ENCODE measurements around the gene CYP4F12.
A peak's percentile ranks its signal among the peaks of the same experiment; 100 is the strongest.

CYP4F12 gene

GRCh38 chr19:15671237-15671821 is 1.6 kb upstream of the CYP4F12 start:
- Histone ChIP-seq H2BK120ac (ENCODE audit: insufficient read depth, low read length, poor library complexity) (no peak overlapping the region), H2BK12ac (ENCODE audit: low read length) (no peak overlapping the region), H3K18ac (ENCODE audit: low read length) (no peak overlapping the region), H2AK5ac (ENCODE audit: low read length) (no peak overlapping the region), H3K4me3 (ENCODE audit: low read depth, low read length) (no peak overlapping the region), H2BK5ac (ENCODE audit: low read depth, low read length, poor library complexity) (no peak overlapping the region), H3K4me2 (ENCODE audit: low read length) (no peak overlapping the region), H3K4me1 (ENCODE audit: control insufficient read depth in 1 of 2, insufficient read depth in 2 of 2, low read length in 2 of 2) (no peaks in the 10 kb centered on the region), H4K8ac (ENCODE audit: low read depth, low read length) (no peak overlapping the region), H3K79me2 (ENCODE audit: control insufficient read depth, insufficient read depth, low read length, poor library complexity) (no peaks in the 10 kb centered on the region), H3K27me3 (ENCODE audit: insufficient read depth, low read length) (no peaks in the 10 kb centered on the region), H2AFZ (ENCODE audit: insufficient read depth, low read length, poor library complexity) (no peak overlapping the region), H3K14ac (ENCODE audit: low read length) (no peak overlapping the region), H3K9ac (ENCODE audit: low read length) (no peak overlapping the region), H4K12ac (ENCODE audit: low read depth, low read length) (no peak overlapping the region), H4K91ac (ENCODE audit: low read depth, low read length) (no peak overlapping the region), H3K79me1 (ENCODE audit: low read length) (no peaks in the 10 kb centered on the region), H3K27ac (ENCODE audit: low read depth, low read length) (no peak overlapping the region), H3K36me3 (ENCODE audit: control insufficient read depth in 1 of 2, insufficient read depth in 2 of 2, low read length in 2 of 2) (no peaks in the 10 kb centered on the region), H3K23ac (ENCODE audit: low read length) (no peak overlapping the region), H3K4ac (ENCODE audit: low read depth, low read length) (no peak overlapping the region), H3K9me3 (ENCODE audit: insufficient read depth, low read depth, low read length) (peaks cover 48% of the 10 kb centered on the region)
- no peak for DNase-seq
- WGBS (ENCODE audit: extremely low coverage, insufficient coverage, insufficient read length), result no CpG with 5 or more reads among the region's 5 CpGs

- no CpG with 5 or more reads among the region's 10 CpGs for WGBS (ENCODE audit: extremely low coverage, insufficient coverage, insufficient read length)
Measured at GRCh38 chr19:15671891-15672579, 852 bp upstream of the CYP4F12 start.

GRCh38 chr19:15673176-15673654 is 328 bp downstream of the CYP4F12 start:
- H3K27ac ChIP-seq (ENCODE audit: low read depth, low read length), result no peak overlapping the region
- H3K14ac ChIP-seq (ENCODE audit: low read length), result no peak overlapping the region
- no peak overlapping the region for H4K91ac ChIP-seq (ENCODE audit: low read depth, low read length)
- no peak overlapping the region for H4K12ac ChIP-seq (ENCODE audit: low read depth, low read length)
- H2BK12ac ChIP-seq (ENCODE audit: low read length), result no peak overlapping the region
- H4K8ac ChIP-seq (ENCODE audit: low read depth, low read length), result no peak overlapping the region
- DNase-seq, result peak in 1 of 2 donors; percentile 12
- H2AFZ ChIP-seq (ENCODE audit: insufficient read depth, low read length, poor library complexity), result no peak overlapping the region
- no peak overlapping the region for H3K4ac ChIP-seq (ENCODE audit: low read depth, low read length)
- no peak overlapping the region for H2BK5ac ChIP-seq (ENCODE audit: low read depth, low read length, poor library complexity)
- no peak overlapping the region for H2BK120ac ChIP-seq (ENCODE audit: insufficient read depth, low read length, poor library complexity)
- H3K4me2 ChIP-seq (ENCODE audit: low read length), result no peak overlapping the region
- no peaks in the 10 kb centered on the region for H3K4me1 ChIP-seq (ENCODE audit: control insufficient read depth in 1 of 2, insufficient read depth in 2 of 2, low read length in 2 of 2)
- no peak overlapping the region for H3K23ac ChIP-seq (ENCODE audit: low read length)
- no peak overlapping the region for H3K18ac ChIP-seq (ENCODE audit: low read length)
- no peaks in the 10 kb centered on the region for H3K27me3 ChIP-seq (ENCODE audit: insufficient read depth, low read length)
- no peak overlapping the region for H3K4me3 ChIP-seq (ENCODE audit: low read depth, low read length)
- no peaks in the 10 kb centered on the region for H3K36me3 ChIP-seq (ENCODE audit: control insufficient read depth in 1 of 2, insufficient read depth in 2 of 2, low read length in 2 of 2)
- H3K9ac ChIP-seq (ENCODE audit: low read length), result no peak overlapping the region
- peaks cover 46% of the 10 kb centered on the region for H3K9me3 ChIP-seq (ENCODE audit: insufficient read depth, low read depth, low read length)
- H3K79me2 ChIP-seq (ENCODE audit: control insufficient read depth, insufficient read depth, low read length, poor library complexity), result no peaks in the 10 kb centered on the region
- WGBS (ENCODE audit: extremely low coverage, insufficient coverage, insufficient read length), result no CpG with 5 or more reads among the region's 9 CpGs
- H2AK5ac ChIP-seq (ENCODE audit: low read length), result no peak overlapping the region
- no peaks in the 10 kb centered on the region for H3K79me1 ChIP-seq (ENCODE audit: low read length)

More at GRCh38 chr19:15671891-15672579, 852 bp upstream of the CYP4F12 start:
- DNase-seq, result no peak
- Histone ChIP-seq H3K79me2 (ENCODE audit: control insufficient read depth, insufficient read depth, low read length, poor library complexity) (no peaks in the 10 kb centered on the region), H2AK5ac (ENCODE audit: low read length) (no peak overlapping the region), H3K23ac (ENCODE audit: low read length) (no peak overlapping the region), H3K36me3 (ENCODE audit: control insufficient read depth in 1 of 2, insufficient read depth in 2 of 2, low read length in 2 of 2) (no peaks in the 10 kb centered on the region), H3K18ac (ENCODE audit: low read length) (no peak overlapping the region), H3K79me1 (ENCODE audit: low read length) (no peaks in the 10 kb centered on the region), H2AFZ (ENCODE audit: insufficient read depth, low read length, poor library complexity) (no peak overlapping the region), H2BK12ac (ENCODE audit: low read length) (no peak overlapping the region), H3K9ac (ENCODE audit: low read length) (no peak overlapping the region), H2BK5ac (ENCODE audit: low read depth, low read length, poor library complexity) (no peak overlapping the region), H3K4me3 (ENCODE audit: low read depth, low read length) (no peak overlapping the region), H4K8ac (ENCODE audit: low read depth, low read length) (no peak overlapping the region), H3K27me3 (ENCODE audit: insufficient read depth, low read length) (no peaks in the 10 kb centered on the region), H3K27ac (ENCODE audit: low read depth, low read length) (no peak overlapping the region), H3K4ac (ENCODE audit: low read depth, low read length) (no peak overlapping the region), H3K4me2 (ENCODE audit: low read length) (no peak overlapping the region), H3K4me1 (ENCODE audit: control insufficient read depth in 1 of 2, insufficient read depth in 2 of 2, low read length in 2 of 2) (no peaks in the 10 kb centered on the region), H2BK120ac (ENCODE audit: insufficient read depth, low read length, poor library complexity) (no peak overlapping the region), H3K14ac (ENCODE audit: low read length) (no peak overlapping the region), H4K12ac (ENCODE audit: low read depth, low read length) (no peak overlapping the region), H3K9me3 (ENCODE audit: insufficient read depth, low read depth, low read length) (peaks cover 43% of the 10 kb centered on the region), H4K91ac (ENCODE audit: low read depth, low read length) (no peak overlapping the region)

- no peak overlapping the region for H3K27ac ChIP-seq (ENCODE audit: low read depth, low read length)
- no peak overlapping the region for H4K12ac ChIP-seq (ENCODE audit: low read depth, low read length)
- no peak for DNase-seq
- no peak overlapping the region for H3K14ac ChIP-seq (ENCODE audit: low read length)
- H3K36me3 ChIP-seq (ENCODE audit: control insufficient read depth in 1 of 2, insufficient read depth in 2 of 2, low read length in 2 of 2), result no peaks in the 10 kb centered on the region
- no peak overlapping the region for H2BK5ac ChIP-seq (ENCODE audit: low read depth, low read length, poor library complexity)
- WGBS (ENCODE audit: extremely low coverage, insufficient coverage, insufficient read length), result no CpG with 5 or more reads among the region's 3 CpGs
- no peak overlapping the region for H2AK5ac ChIP-seq (ENCODE audit: low read length)
- no peak overlapping the region for H2BK12ac ChIP-seq (ENCODE audit: low read length)
- H3K79me1 ChIP-seq (ENCODE audit: low read length), result no peaks in the 10 kb centered on the region
- H3K9me3 ChIP-seq (ENCODE audit: insufficient read depth, low read depth, low read length), result peaks cover 49% of the 10 kb centered on the region
- no peak overlapping the region for H3K23ac ChIP-seq (ENCODE audit: low read length)
- H2BK120ac ChIP-seq (ENCODE audit: insufficient read depth, low read length, poor library complexity), result no peak overlapping the region
- no peak overlapping the region for H3K18ac ChIP-seq (ENCODE audit: low read length)
- H2AFZ ChIP-seq (ENCODE audit: insufficient read depth, low read length, poor library complexity), result no peak overlapping the region
- H3K4me1 ChIP-seq (ENCODE audit: control insufficient read depth in 1 of 2, insufficient read depth in 2 of 2, low read length in 2 of 2), result no peaks in the 10 kb centered on the region
- H3K4me2 ChIP-seq (ENCODE audit: low read length), result no peak overlapping the region
- H4K8ac ChIP-seq (ENCODE audit: low read depth, low read length), result no peak overlapping the region
- no peak overlapping the region for H4K91ac ChIP-seq (ENCODE audit: low read depth, low read length)
- H3K79me2 ChIP-seq (ENCODE audit: control insufficient read depth, insufficient read depth, low read length, poor library complexity), result no peaks in the 10 kb centered on the region
- no peak overlapping the region for H3K4me3 ChIP-seq (ENCODE audit: low read depth, low read length)
- no peak overlapping the region for H3K9ac ChIP-seq (ENCODE audit: low read length)
- no peak overlapping the region for H3K4ac ChIP-seq (ENCODE audit: low read depth, low read length)
- H3K27me3 ChIP-seq (ENCODE audit: insufficient read depth, low read length), result no peaks in the 10 kb centered on the region
Measured at GRCh38 chr19:15675560-15675959, 2.7 kb downstream of the CYP4F12 start.

Measured in trophoblast cell (in vitro differentiated cells and primary cell).